HG02870 (cell line): ENCODE results near the gene SLC16A10.
"Not testable (repeated sequence)": the region's sequence is repeated elsewhere in the genome, so short reads cannot be mapped to it uniquely, and the experiment has no call there.

Experiments
- ATAC-seq: cut with Tn5 transposase; IDR thresholded peaks from one replicate; pipeline ENCODE4 v1.9.1; 2021; ENCODE audit warnings: mild to moderate bottlenecking, moderate library complexity; ENCODE audit not compliant: unreplicated experiment

Gene SLC16A10

GRCh38 chr6:111254779-111255166 is 167.5 kb downstream of the SLC16A10 start:
- ATAC-seq = no peak

DNA sequence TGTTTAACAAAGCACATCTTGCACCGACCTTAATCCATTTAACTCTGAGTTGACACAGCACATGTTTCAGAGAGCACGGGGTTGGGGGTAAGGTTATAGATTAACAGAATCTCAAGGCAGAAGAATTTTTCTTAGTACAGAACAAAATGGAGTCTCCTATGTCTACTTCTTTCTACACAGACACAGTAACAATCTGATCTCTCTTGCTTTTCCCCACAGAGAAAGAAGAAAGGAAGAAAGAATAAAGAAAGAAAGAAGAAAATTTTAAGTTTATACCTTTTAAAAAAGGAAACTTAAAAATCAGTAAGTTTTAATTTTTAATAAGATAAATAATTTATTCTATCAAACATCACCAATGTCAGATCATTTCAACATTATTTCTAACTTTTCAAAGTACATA is 168.5 kb downstream of the SLC16A10 start:
- ATAC-seq = not testable (repeated sequence)

GRCh38 chr6:111256646-111257045 is 169.3 kb downstream of the SLC16A10 start:
- ATAC-seq = no peak

DNA sequence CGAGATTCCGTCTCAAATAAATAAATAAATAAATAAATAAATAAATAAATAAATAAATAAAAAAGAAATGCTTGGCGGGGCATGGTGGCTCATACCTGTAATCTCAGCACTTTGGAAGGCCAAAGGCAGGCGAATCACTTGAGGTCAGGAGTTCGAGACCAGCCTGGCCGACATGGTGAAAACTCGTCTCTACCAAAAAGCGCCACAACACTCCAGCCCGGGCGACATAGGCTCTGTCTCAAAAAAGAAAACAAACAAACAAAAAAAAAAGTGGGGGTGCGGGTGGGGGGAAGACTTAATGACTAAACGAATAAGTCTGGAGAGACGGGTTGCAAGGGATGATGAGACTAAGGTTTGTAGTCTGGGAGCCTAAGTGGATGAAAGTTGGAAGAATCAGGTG is 170.7 kb downstream of the SLC16A10 start:
- no peak for ATAC-seq

- ATAC-seq = no peak
Measured at GRCh38 chr6:111258615-111259088, 171.3 kb downstream of the SLC16A10 start.

DNA sequence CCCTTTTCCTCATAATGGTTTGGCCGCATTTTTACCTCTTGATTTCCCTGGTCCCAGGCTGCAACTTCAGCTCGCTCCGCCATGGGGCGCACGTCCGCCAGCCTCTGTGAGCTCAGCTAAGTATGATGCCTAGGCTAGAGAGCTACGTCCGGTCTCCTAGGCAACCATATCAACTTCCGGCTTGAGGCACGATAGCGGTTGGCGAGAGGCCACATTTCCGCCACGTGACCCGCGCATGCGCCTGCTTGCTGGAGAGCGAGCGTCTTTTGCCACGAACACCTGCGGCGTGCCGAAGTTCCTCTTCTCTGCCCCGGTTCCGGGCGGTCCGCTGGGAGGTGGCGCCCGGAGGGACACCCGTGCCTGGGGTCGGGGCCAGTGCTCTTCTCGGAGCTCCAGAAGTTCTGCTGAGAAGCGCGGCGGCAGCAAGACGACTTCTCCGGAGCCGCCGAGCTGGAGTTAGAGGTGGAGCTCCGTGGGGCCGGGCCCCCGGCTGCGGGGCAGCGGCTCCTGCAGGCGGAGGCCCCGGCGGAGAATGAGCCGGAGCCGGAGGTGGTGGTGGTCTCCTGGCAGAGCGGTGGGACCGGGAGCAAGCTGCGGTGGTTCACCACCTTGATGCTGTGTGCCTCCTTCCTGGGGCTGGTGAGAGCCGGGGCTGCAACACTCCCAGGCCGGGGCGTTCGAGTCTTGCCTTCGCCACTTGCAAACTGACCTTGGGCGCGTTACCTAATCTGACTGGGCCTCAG is 172.0 kb downstream of the SLC16A10 start:
- ATAC-seq = peak; percentile 99

GRCh38 chr6:111260570-111261298 is 173.4 kb downstream of the SLC16A10 start:
- ATAC-seq = no peak

DNA sequence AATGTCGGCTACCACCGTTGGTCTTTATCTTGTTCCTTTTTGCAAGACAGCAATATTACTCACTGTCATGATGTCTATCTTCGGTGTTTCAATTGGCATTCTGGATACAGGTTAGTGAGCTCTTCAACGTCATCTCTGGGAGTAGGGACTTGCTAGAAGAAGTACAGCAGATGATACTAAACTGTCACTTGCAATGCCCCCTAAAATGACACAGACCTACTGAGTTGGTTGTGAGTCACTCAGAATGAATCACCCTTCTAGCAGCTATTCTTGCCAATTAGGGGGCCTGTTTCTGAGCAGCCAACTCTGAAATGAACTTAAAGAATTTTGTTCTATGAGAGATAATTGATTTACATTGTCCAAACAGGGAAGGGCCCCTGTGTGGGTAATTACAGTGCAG is 176.5 kb downstream of the SLC16A10 start:
- ATAC-seq = no peak

DNA sequence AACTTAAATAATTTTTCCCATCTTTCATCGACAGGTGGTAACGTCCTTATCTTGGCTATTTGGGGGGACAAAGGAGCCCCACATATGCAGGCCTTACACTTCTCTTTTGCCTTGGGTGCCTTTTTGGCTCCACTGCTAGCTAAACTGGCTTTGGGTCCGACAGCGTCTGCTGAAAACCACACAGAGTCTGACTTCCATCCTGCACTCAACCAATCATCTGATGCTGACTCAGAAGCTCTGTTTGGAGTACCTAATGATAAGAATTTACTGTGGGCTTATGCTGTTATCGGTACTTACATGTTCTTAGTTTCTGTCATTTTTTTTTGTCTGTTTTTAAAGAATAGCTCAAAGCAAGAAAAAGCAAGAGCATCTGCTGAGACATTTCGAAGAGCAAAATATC is 178.5 kb downstream of the SLC16A10 start:
- no peak for ATAC-seq

- no peak for ATAC-seq
Measured at GRCh38 chr6:111266276-111266675, 179.0 kb downstream of the SLC16A10 start.

GRCh38 chr6:111267764-111268333 is 180.5 kb downstream of the SLC16A10 start:
- no peak for ATAC-seq

- no peak for ATAC-seq
Measured at GRCh38 chr6:111269401-111269970, 182.2 kb downstream of the SLC16A10 start.

- ATAC-seq = no peak
Measured at GRCh38 chr6:111270121-111270520, 182.8 kb downstream of the SLC16A10 start.

- no peak for ATAC-seq
Measured at GRCh38 chr6:111274593-111275217, 187.4 kb downstream of the SLC16A10 start.

DNA sequence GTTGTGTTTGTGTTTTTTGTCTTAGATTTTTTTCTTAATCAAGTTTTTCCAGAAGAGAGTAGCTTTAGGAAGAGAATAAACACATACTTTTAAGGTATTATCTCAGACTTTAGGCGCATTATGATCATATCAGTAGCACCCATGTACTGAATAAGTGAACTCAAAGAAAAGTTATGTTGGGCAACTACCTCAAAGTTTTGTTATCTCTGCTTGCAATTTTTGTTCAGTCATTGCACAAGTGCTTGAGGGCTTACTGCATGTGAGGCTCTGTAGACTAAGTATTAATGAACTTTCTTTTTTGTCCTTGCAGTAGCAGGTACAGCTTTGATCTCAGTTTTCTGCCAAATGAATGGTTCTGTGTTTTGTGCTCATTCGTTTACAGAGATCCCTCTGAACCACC is 189.0 kb downstream of the SLC16A10 start:
- no peak for ATAC-seq

DNA sequence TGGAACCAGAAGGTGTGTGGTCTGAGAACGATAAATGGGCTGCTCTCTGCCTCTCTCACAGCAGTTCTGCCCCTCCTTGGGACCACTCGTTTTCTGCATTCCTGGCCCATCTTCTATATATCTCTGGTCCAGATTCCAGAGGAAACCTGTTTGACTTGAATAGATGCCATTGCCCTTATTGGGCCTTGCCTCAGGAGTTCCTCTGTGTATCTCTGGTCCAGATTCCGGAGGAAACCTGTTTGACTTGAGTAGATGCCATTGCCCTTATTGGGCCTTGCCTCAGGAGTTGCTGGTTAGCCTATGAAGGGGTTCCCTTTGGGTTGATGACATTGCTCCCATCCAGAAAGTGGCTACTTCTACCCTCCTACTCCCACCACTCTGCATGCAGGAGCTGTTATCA is 189.4 kb downstream of the SLC16A10 start:
- no peak for ATAC-seq

DNA sequence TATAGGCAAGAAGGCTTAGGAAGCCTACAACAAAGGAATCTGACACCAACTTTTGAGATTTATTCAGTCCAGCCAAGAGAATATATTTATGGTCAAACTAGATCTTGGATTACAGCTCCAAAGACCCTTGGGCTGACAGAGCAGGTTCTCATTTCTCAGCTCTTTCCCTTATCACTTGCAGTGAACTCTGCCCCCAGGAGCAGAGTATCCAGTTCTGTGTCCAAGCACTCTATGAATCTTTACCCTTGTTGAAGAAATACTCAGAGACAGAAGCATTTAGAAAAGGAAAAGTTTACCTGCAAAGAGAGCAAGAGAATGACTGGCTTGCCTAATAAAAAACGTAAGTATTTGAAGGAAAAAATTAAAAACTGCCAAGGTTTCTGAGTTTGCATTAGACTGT is 190.5 kb downstream of the SLC16A10 start:
- ATAC-seq = no peak

DNA sequence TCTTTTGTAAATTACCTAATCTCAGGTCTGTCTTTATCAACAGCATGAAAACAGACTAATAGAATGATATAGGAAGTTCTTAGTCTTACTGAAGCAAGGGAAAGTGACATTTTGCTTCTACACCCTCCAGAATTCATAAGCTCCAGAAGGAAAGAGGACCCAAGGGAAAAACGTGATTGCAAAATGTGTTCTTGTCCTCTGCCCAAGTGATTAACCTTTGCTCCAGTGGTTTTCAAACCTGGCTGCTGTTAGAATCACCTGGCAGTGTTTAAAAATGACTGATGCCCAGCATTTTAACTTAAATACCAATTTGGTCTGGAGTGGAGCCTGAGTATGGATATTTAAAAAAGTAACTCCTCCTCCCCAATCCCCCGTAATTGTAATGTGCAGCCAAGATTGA is 191.4 kb downstream of the SLC16A10 start:
- ATAC-seq = no peak

- no peak for ATAC-seq
Measured at GRCh38 chr6:111280445-111280955, 193.2 kb downstream of the SLC16A10 start.
